Uterus (tissue), 2 donors: Measurements from ENCODE around the gene BICD1.

Experiments
- POLR2A ChIP-seq, 2 donors: fragments of 450-650 bp; IDR thresholded peaks; one replicate each; pipeline ENCODE4 v1.6.1; 2016; ENCODE audit warnings: antibody characterized with exemption in 2 of 2, mild to moderate bottlenecking in 1 of 2, moderate library complexity in 1 of 2
- TF ChIP-seq, protein P1 (sequence below), 4 experiments: fragments of 200-600 bp in 2 of 4; fragments of 450-650 bp in 2 of 4; sonication (generic) in 2 of 4; IDR thresholded peaks; one replicate each; pipeline ENCODE4 v1.5.1; 2016 to 2019; ENCODE audit warnings: antibody characterized with exemption in 4 of 4, mild to moderate bottlenecking in 2 of 4, moderate library complexity in 1 of 4

DNA sequence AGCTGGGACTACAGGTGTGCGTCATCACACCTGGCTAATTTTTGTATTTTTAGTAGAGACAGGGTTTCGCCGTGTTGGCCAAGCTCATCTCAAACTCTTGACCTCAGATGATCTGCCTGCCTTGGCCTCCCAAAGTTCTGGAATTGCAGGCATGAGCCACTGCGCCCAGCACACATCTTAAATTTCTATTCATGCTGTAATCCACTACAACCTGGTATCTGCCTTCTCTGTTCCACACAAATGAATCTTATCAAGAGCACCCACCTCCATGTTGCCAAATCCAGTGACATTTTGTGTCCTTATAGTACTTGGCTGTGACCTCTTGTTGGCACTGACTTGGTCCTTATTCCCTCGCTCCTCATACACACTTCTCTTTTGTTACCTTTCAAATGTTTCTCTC, 5.8 kb upstream of the BICD1 start:
- no peak for TF ChIP-seq POLR2A (IDR thresholded peaks at IDR 0.05)
- TF ChIP-seq, protein P1, sequence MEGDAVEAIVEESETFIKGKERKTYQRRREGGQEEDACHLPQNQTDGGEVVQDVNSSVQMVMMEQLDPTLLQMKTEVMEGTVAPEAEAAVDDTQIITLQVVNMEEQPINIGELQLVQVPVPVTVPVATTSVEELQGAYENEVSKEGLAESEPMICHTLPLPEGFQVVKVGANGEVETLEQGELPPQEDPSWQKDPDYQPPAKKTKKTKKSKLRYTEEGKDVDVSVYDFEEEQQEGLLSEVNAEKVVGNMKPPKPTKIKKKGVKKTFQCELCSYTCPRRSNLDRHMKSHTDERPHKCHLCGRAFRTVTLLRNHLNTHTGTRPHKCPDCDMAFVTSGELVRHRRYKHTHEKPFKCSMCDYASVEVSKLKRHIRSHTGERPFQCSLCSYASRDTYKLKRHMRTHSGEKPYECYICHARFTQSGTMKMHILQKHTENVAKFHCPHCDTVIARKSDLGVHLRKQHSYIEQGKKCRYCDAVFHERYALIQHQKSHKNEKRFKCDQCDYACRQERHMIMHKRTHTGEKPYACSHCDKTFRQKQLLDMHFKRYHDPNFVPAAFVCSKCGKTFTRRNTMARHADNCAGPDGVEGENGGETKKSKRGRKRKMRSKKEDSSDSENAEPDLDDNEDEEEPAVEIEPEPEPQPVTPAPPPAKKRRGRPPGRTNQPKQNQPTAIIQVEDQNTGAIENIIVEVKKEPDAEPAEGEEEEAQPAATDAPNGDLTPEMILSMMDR (IDR thresholded peaks at IDR 0.05), result no peak
